ENCODE results near the gene ZBTB40.

- TF ChIP-seq, protein P1, sequence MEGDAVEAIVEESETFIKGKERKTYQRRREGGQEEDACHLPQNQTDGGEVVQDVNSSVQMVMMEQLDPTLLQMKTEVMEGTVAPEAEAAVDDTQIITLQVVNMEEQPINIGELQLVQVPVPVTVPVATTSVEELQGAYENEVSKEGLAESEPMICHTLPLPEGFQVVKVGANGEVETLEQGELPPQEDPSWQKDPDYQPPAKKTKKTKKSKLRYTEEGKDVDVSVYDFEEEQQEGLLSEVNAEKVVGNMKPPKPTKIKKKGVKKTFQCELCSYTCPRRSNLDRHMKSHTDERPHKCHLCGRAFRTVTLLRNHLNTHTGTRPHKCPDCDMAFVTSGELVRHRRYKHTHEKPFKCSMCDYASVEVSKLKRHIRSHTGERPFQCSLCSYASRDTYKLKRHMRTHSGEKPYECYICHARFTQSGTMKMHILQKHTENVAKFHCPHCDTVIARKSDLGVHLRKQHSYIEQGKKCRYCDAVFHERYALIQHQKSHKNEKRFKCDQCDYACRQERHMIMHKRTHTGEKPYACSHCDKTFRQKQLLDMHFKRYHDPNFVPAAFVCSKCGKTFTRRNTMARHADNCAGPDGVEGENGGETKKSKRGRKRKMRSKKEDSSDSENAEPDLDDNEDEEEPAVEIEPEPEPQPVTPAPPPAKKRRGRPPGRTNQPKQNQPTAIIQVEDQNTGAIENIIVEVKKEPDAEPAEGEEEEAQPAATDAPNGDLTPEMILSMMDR (IDR thresholded peaks at IDR 0.05), result no peak
- TF ChIP-seq POLR2A (IDR thresholded peaks at IDR 0.05), result no peak
Measured at GRCh38 chr1:22508991-22509390, 57.3 kb downstream of the ZBTB40 start.

All from Peyer's patch (tissue), 4 donors.